Panc1 (cell line): ENCODE measurements around the gene PPM1G. TPM values are rescaled to one million over a fixed set of nuclear protein-coding genes. Genes with fewer than 3 reads are reported as not detected.

Experiments
- ATAC-seq: fragments of 200-7000 bp; cut with Tn5 transposase; 2 replicates; pipeline ENCODE4 v1.9.1; 2020; ENCODE audit warnings: mild to moderate bottlenecking, moderate library complexity
- BruUV-seq: library from RNA; stranded (reverse); fragments of 400-500 nt; replicated peaks from 2 replicates; lab custom pipeline; 2021; lab: Mats Ljungman, UMichigan
- CTCF ChIA-PET: fragments of 300-600 bp; sonication (Branson Sonifier 250); formaldehyde crosslinking; loops from one replicate; lab custom pipeline; 2022; ENCODE audit warnings: antibody characterized with exemption; lab: Charles Lee
- POLR2A ChIA-PET: fragments of 300-600 bp; sonication (Branson Sonifier 250); formaldehyde crosslinking; loops from one replicate; lab custom pipeline; 2022; ENCODE audit warnings: antibody characterized with exemption; lab: Charles Lee
- DNase-seq: peaks from one replicate; pipeline ENCODE4 v3.0.0-alpha.2; 2010; ENCODE audit warnings: low read depth, low spot score
- H3K27ac ChIP-seq: 2 replicates; pipeline ENCODE4 v1.5.1; 2011; ENCODE audit warnings: mild to moderate bottlenecking, low read length, inconsistent platforms
- H3K27me3 ChIP-seq: fragments of 200-500 bp; sonication (Bioruptor generic); 2 replicates; pipeline ENCODE4 v1.6.0; 2014; ENCODE audit warnings: low read length, inconsistent platforms; ENCODE audit not compliant: control insufficient read depth, insufficient read depth
- H3K36me3 ChIP-seq: fragments of 200-500 bp; sonication (Bioruptor generic); 2 replicates; pipeline ENCODE4 v1.5.1; 2014; ENCODE audit warnings: inconsistent platforms, mild to moderate bottlenecking, low read length, moderate library complexity; ENCODE audit not compliant: control insufficient read depth, insufficient read depth
- H3K4me1 ChIP-seq: 2 replicates; pipeline ENCODE4 v1.5.1; 2011; ENCODE audit warnings: inconsistent platforms, mild to moderate bottlenecking, low read length, moderate library complexity; ENCODE audit not compliant: control insufficient read depth, insufficient read depth
- H3K4me3 ChIP-seq, 2 experiments: 2 replicates each; pipeline ENCODE4 v1.5.1; 2011 to 2012; ENCODE audit warnings: low read depth in 2 of 2, low read length in 2 of 2, mild to moderate bottlenecking in 2 of 2, inconsistent platforms in 1 of 2, moderate library complexity in 1 of 2
- H3K9me3 ChIP-seq: fragments of 200-500 bp; sonication (Bioruptor generic); 2 replicates; pipeline ENCODE4 v1.5.1; 2014; ENCODE audit warnings: low read depth, mild to moderate bottlenecking, inconsistent platforms, low read length, moderate library complexity; ENCODE audit not compliant: control insufficient read depth, insufficient read depth
- POLR2AphosphoS5 ChIP-seq: IDR thresholded peaks from 2 replicates; pipeline ENCODE4 v1.6.1; 2012; ENCODE audit warnings: mild to moderate bottlenecking, low read depth, low read length, moderate library complexity
- SIN3A ChIP-seq: IDR thresholded peaks from 2 replicates; pipeline ENCODE4 v1.6.1; 2012; ENCODE audit warnings: low read depth, mild to moderate bottlenecking, low read length, moderate library complexity, borderline replicate concordance; ENCODE audit not compliant: insufficient read depth
- TCF7L2 ChIP-seq: IDR thresholded peaks from 2 replicates; pipeline ENCODE4 v1.6.1; 2011; ENCODE audit warnings: mild to moderate bottlenecking, low read depth, low read length, inconsistent platforms
- in situ Hi-C: cut with HindIII; loops from 2 replicates; pipeline ENCODE4 v1.10.0; 2016; ENCODE audit warnings: low sequenced_read_pairs, low pct_unique_long_range_greater_than_20kb
- intact Hi-C: fragments of 100-400 bp; cut with micrococcal nuclease; formaldehyde crosslinking; loops from one replicate; pipeline ENCODE4 v1.10.0; 2022; ENCODE audit not compliant: unreplicated experiment
- total RNA-seq: library from RNA; stranded (reverse); gene quantifications from one replicate; pipeline ENCODE4 v1.2.1, GENCODE V29; 2021; ENCODE audit not compliant: unreplicated experiment
- TF ChIP-seq, protein P1 (sequence below), 2 experiments: IDR thresholded peaks; 2 replicates each; pipeline ENCODE4 v1.6.1; 2011 to 2012; ENCODE audit warnings: low read depth in 2 of 2, control low read depth in 1 of 2, low read length in 1 of 2, mild to moderate bottlenecking in 1 of 2, moderate library complexity in 1 of 2; ENCODE audit not compliant: insufficient read depth in 1 of 2
- TF ChIP-seq, protein P2 (sequence below): fragments of 450-650 bp; IDR thresholded peaks from 2 replicates; pipeline ENCODE4 v1.5.1; 2017; ENCODE audit warnings: mild to moderate bottlenecking

The PPM1G gene
- total RNA-seq, 1 experiment from 2014 or later, result 115 TPM

DNA sequence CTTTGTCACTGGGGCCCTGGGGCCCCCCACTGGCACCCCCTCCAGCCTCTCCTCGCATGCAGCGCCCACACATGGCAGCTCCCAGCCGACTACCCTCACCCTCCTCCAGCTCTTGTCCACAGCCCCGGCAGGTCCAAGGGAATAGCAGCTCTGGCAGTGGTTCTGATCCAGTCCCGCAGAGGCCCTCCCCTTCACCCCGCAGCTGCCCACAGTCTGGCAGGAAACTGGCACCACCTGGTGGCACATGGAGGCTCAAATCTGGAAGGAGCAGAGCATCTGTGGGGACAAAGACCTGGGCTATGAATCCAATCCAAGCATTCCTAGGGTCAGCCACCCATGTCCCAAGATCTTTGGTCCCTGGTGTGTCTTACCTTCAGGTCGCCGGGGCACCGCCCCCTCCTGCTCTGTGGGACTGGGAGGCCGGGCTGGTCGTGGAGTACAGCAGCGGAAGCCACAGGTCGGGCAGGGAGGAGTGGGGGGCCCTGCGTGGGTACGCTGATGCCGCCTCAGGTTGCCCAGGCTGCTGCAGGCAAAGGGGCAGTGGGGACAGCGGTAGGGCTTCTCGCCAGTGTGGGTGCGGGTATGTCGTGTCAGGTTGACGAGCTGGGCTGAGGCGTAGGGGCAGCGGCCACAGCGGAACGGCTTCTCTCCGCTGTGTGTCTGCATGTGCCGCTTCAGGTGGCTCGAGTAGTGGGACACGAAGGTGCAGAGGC, 31.1 kb downstream of the PPM1G start:
- DNase-seq, result no peak

DNA sequence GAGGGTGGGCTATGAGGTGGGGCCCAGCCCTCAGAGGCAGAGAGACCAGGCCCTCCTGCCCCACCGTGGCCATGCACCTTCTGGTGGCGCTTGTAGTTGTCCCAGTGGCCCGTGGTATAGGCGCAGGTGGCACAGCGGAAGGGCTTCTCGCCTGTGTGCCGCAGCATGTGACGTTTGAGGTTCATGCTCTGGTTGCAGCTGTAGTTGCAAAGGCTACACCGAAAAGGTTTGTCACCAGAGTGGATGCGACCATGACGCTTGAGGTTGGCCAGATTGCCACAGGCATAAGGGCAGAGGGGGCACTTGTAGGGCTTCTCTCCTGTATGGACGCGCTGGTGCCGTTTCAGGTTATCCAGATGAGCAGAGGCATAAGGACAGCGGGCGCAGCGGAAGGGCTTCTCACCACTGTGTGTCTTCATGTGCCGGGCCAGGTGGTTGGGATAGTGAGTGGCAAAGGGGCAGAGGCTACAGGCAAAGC, 31.7 kb downstream of the PPM1G start:
- H3K4me3 ChIP-seq, result no peak overlapping the region
- intact Hi-C loops, result no loop called here
- TF ChIP-seq POLR2AphosphoS5 (0 out of 2 replicates have a peak, but pooled peaks have one; percentile 33), TCF7L2 (no peak)
- no peak for ATAC-seq
- ChIA-PET CTCF (no interaction called here), POLR2A (no interaction called here)
- H3K36me3 ChIP-seq, result peaks cover 8% of the 10 kb centered on the region
- peak overlapping the region; percentile 11 for H3K27ac ChIP-seq
- BruUV-seq, result no TSS peak
- no peaks in the 10 kb centered on the region for H3K9me3 ChIP-seq
- H3K4me1 ChIP-seq, result peaks cover 40% of the 10 kb centered on the region
- no peaks in the 10 kb centered on the region for H3K27me3 ChIP-seq
- DNase-seq, result no peak
- in situ Hi-C loops, result no loop called here

More for the DNA sequence above, 31.1 kb downstream of the PPM1G start:
- Histone ChIP-seq H3K9me3 (no peaks in the 10 kb centered on the region), H3K27me3 (no peaks in the 10 kb centered on the region), H3K36me3 (peaks cover 8% of the 10 kb centered on the region), H3K4me3 (no peak overlapping the region), H3K4me1 (peaks cover 40% of the 10 kb centered on the region), H3K27ac (peak overlapping the region; percentile 11)
- BruUV-seq, result no TSS peak
- intact Hi-C loops (no loop called here), in situ Hi-C loops (no loop called here)
- POLR2A ChIA-PET, result no interaction called here
- TF ChIP-seq, protein P1, sequence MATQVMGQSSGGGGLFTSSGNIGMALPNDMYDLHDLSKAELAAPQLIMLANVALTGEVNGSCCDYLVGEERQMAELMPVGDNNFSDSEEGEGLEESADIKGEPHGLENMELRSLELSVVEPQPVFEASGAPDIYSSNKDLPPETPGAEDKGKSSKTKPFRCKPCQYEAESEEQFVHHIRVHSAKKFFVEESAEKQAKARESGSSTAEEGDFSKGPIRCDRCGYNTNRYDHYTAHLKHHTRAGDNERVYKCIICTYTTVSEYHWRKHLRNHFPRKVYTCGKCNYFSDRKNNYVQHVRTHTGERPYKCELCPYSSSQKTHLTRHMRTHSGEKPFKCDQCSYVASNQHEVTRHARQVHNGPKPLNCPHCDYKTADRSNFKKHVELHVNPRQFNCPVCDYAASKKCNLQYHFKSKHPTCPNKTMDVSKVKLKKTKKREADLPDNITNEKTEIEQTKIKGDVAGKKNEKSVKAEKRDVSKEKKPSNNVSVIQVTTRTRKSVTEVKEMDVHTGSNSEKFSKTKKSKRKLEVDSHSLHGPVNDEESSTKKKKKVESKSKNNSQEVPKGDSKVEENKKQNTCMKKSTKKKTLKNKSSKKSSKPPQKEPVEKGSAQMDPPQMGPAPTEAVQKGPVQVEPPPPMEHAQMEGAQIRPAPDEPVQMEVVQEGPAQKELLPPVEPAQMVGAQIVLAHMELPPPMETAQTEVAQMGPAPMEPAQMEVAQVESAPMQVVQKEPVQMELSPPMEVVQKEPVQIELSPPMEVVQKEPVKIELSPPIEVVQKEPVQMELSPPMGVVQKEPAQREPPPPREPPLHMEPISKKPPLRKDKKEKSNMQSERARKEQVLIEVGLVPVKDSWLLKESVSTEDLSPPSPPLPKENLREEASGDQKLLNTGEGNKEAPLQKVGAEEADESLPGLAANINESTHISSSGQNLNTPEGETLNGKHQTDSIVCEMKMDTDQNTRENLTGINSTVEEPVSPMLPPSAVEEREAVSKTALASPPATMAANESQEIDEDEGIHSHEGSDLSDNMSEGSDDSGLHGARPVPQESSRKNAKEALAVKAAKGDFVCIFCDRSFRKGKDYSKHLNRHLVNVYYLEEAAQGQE (IDR thresholded peaks at IDR 0.05; ENCODE audit: insufficient read depth in 1 of 2, low read depth in 2 of 2, low read length in 1 of 2), result no peak
- TF ChIP-seq SIN3A (no peak), POLR2AphosphoS5 (0 out of 2 replicates have a peak, but pooled peaks have one; percentile 3), TCF7L2 (no peak)
- TF ChIP-seq, protein P2, sequence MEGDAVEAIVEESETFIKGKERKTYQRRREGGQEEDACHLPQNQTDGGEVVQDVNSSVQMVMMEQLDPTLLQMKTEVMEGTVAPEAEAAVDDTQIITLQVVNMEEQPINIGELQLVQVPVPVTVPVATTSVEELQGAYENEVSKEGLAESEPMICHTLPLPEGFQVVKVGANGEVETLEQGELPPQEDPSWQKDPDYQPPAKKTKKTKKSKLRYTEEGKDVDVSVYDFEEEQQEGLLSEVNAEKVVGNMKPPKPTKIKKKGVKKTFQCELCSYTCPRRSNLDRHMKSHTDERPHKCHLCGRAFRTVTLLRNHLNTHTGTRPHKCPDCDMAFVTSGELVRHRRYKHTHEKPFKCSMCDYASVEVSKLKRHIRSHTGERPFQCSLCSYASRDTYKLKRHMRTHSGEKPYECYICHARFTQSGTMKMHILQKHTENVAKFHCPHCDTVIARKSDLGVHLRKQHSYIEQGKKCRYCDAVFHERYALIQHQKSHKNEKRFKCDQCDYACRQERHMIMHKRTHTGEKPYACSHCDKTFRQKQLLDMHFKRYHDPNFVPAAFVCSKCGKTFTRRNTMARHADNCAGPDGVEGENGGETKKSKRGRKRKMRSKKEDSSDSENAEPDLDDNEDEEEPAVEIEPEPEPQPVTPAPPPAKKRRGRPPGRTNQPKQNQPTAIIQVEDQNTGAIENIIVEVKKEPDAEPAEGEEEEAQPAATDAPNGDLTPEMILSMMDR, result peak; percentile 76; the same call in 1 of the 2 replicates
- CTCF ChIA-PET, result interaction anchor here (0.6 kb wide), 1 partner anchor 12 kb away, joined by 4 read pairs; no protein-coding TSS in a partner anchor
- ATAC-seq, result peak; percentile 17; the same call in 1 of the 2 replicates
